ENCODE data around the gene TPRX2. TPM values are rescaled to one million over a fixed set of nuclear protein-coding genes. Genes with fewer than 3 reads are reported as not detected.
"Not testable (repeated sequence)": the region's sequence is repeated elsewhere in the genome, so short reads cannot be mapped to it uniquely, and the experiment has no call there.

TPRX2 gene, protein sequence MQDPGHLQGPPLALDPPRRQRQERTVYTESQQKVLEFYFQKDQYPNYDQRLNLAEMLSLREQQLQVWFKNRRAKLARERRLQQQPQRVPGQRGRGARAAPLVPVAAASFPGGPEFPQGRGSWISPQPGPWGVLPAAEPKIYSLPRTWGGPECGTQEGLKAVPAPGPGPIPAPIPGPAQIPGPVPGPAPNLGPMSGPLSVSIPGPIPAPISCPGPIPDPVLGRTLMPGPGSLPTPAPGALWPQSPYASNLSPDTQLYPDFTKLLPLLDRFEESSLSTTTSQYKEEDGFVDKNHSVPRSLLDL
- total RNA-seq (not detected), polyA plus RNA-seq (not detected)
- long read RNA-seq, donor 1: 0 reads
- long read RNA-seq, donor 2: 0 reads
- long read RNA-seq, donor 3: 0 reads

DNA sequence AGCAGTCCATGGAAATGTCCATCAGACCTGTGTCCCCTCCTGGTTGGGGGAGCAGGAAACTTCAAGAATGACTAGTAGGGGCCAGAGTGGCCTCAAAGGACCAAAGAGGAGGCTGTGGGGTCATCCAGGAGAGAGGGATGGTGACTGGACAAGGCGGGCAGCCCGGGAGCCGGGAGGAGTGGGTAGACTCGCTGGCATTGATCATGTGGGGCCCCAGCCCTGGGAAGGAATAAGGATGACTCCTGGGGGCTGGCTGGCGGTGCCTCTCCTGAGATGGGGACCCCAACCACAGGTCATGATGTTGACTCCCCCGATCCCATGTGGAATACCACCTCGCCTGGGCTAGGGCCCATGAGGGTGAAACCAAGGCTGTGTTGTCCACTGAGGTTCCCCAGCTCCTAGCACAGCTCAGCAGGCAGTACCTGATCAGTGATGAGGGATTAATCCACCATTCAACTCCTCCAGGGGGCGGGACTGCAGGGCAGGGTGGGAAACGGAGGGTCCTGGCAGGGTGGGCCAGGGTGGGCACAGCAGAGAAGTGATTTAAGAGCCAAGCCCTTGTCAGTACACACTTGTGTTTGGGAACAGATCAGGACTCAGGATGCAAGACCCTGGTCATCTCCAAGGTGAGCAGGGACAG, at the start of gene TPRX2:
TPRX2 (plus strand) TSS at position 590 of the 640 bp plus-strand sequence; CDS start at position 602, 12 bp downstream.
- H3K9me3 ChIP-seq; H3K4me3 ChIP-seq; ATAC-seq; H3K4me1 ChIP-seq; H3K27ac ChIP-seq; intact Hi-C loops (cut with DNase I); H3K36me3 ChIP-seq; DNase-seq: not testable (repeated sequence)
- H3K27me3 ChIP-seq: peaks cover 4 to 58% (median 21%) of the 10 kb centered on the region in 7 donors
- 85 to 86% methylated on average over 9 of the region's 9 CpGs for WGBS, 2 donors

DNA sequence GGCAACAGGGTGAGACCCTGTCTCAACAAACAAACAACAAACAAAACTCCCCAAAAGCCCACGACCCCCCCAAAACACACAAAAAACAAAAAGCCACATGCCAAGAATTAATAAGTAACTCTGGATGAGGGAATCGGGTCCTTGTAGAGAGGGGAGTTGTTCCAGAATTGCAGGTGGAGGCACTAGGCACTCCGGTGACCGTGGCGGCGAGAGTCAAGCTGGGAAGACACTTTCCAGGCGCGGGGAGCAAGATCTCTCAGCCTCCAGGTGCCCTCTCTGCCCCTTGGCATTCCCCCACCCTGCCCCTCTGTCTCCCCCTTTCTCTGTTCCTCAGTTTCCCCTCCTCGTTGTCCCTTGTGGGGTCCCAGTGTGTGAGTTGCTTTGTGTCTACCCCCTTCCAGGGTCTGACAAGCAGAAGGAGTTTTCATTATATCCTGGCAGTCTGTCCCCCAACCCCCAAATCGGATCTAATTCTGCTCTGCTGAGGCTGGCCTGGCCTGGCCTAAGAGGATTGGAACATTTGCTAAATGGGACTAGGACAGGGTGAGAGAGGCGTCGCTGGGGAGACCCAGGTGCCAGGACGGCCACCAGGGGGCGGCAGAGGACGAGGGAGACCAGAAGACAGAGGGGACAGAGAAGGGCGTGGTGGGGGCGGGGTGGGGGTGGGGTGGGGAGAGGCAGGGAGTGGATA, 45.6 kb upstream of the TPRX2 start:
- no peaks in the 10 kb centered on the region for H3K36me3 ChIP-seq
- H3K4me3 ChIP-seq: no peak overlapping the region
- WGBS, 2 donors: 38 to 39% methylated on average over 17 of the region's 17 CpGs
- DNase-seq (peak; percentile 65 to 77), ATAC-seq (peak; percentile 51 to 86 (median 74))
- intact Hi-C loops (cut with DNase I): loop anchor here in 3 of 10 donors (5.0 to 10.0 kb wide), 2 partner anchors 49 to 51 kb away; no protein-coding TSS in a partner anchor
- no peaks in the 10 kb centered on the region for H3K4me1 ChIP-seq
- H3K27me3 ChIP-seq: peaks cover 0 to 15% (median 4%) of the 10 kb centered on the region in 7 donors
- no peaks in the 10 kb centered on the region for H3K9me3 ChIP-seq
- no peak overlapping the region for H3K27ac ChIP-seq
- TF ChIP-seq, protein P1, sequence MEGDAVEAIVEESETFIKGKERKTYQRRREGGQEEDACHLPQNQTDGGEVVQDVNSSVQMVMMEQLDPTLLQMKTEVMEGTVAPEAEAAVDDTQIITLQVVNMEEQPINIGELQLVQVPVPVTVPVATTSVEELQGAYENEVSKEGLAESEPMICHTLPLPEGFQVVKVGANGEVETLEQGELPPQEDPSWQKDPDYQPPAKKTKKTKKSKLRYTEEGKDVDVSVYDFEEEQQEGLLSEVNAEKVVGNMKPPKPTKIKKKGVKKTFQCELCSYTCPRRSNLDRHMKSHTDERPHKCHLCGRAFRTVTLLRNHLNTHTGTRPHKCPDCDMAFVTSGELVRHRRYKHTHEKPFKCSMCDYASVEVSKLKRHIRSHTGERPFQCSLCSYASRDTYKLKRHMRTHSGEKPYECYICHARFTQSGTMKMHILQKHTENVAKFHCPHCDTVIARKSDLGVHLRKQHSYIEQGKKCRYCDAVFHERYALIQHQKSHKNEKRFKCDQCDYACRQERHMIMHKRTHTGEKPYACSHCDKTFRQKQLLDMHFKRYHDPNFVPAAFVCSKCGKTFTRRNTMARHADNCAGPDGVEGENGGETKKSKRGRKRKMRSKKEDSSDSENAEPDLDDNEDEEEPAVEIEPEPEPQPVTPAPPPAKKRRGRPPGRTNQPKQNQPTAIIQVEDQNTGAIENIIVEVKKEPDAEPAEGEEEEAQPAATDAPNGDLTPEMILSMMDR (IDR thresholded peaks at IDR 0.05): peak; percentile 31 to 61 (median 56)

DNA sequence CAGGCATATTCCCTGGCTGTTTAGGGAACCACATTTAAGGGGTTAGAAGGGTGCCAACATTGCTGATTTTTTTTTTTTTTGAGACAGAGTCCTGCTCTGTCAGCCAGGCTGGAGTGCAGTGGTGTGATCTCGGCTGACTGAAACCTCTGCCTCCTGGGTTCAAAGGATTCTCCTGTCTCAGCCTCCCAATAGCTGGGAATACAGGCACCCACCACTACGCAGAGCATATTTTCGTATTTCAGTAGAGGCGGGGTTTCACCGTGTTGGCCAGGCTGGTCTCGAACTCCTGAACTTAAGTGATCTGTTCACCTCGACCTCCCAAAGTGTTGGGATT, 45.1 kb upstream of the TPRX2 start:
- DNase-seq: no peak
- 53% methylated on average over 7 of the region's 7 CpGs for WGBS, 2 donors
- Histone ChIP-seq H3K36me3 (no peaks in the 10 kb centered on the region), H3K4me1 (no peaks in the 10 kb centered on the region), H3K27ac (no peak overlapping the region), H3K4me3 (no peak overlapping the region), H3K27me3 (peaks cover 0 to 20% (median 6%) of the 10 kb centered on the region in 7 donors), H3K9me3 (no peaks in the 10 kb centered on the region)
- TF ChIP-seq, protein P1 (IDR thresholded peaks at IDR 0.05): peak in 1 of 9 donors; percentile 0
- no peak for ATAC-seq
- intact Hi-C loops (cut with DNase I): loop anchor here in 3 of 10 donors (5.0 to 10.0 kb wide), 2 partner anchors 48 to 51 kb away; no protein-coding TSS in a partner anchor

DNA sequence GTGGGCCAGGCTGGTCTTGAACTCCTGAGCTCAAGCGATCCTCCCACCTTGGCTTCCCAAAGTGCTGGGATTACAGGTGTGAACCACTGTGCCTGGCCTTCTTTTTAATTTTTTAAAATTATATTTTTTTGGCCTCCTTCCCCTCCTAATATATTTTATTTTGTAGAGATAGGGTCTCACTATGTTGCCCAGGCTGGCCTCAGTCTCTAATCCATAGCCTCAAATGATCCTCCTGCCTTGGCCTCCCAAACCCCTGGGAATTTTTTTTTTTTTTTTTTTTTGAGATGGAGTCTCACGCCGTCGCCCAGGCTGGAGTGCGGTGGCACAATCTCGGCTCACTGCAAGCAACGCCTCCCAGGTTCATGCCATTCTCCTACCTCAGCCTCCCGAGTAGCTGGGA, 42.8 kb upstream of the TPRX2 start:
- DNase-seq, ATAC-seq, H3K4me3 ChIP-seq, H3K27ac ChIP-seq, H3K4me1 ChIP-seq, H3K9me3 ChIP-seq, H3K36me3 ChIP-seq: not testable (repeated sequence)
- intact Hi-C loops (cut with DNase I): loop anchor here in 2 of 10 donors (10.0 kb wide), 1 partner anchor 49 kb away; no protein-coding TSS in a partner anchor
- H3K27me3 ChIP-seq: peaks cover 0 to 41% (median 25%) of the 10 kb centered on the region in 7 donors
- WGBS, 2 donors: 91 to 93% methylated on average over 8 of the region's 8 CpGs

DNA sequence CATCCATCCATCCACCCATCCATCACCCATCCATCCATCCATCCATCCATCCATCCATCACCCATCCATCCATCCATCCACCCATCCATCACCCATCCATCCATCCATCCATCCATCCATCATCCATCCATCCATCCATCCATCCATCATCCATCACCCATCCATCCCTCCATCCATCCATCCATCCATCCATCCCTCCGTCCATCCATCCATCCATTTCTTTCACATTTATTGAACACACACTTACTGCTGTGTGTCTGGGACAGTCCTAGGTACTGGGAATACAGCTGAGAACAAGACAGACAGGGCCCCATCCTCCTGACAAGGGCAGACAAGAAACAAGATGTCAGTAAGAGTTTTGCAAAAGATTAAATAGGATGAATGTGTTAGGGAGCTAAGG, 40.8 kb upstream of the TPRX2 start:
- peaks cover 0 to 56% (median 37%) of the 10 kb centered on the region in 7 donors for H3K27me3 ChIP-seq
- H3K36me3 ChIP-seq, DNase-seq, ATAC-seq, H3K4me1 ChIP-seq, H3K9me3 ChIP-seq, H3K27ac ChIP-seq, H3K4me3 ChIP-seq: not testable (repeated sequence)
- 100% methylated on average over 1 of the region's 1 CpG for WGBS, 2 donors
- intact Hi-C loops (cut with DNase I): loop anchor here in 2 of 10 donors (10.0 kb wide), 1 partner anchor 47 kb away; no protein-coding TSS in a partner anchor
